Measurements from ENCODE around the gene ARHGEF5.

DNA sequence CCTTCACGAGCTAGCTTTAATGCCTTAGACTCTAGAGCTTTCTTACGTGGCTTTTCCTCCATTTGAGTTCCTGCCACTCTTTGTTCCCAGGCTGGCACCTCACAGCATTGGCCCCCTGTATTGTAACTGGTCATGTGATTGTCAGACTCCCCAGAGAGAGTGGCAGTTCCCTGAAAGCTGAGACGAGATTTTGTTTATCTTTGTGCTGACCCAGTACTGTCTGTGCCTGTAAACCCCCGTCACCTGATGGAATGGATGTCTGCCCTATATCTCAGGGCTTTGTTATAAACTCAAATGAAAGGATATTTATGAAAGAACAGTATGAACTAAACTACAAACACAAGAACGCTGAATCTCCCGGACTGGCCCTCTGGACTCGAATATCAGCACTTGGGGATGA, 35.3 kb downstream of the ARHGEF5 start:
- no peak for TF ChIP-seq EZH2 (IDR thresholded peaks at IDR 0.05; ENCODE audit: borderline replicate concordance)
- TF ChIP-seq, protein P1, sequence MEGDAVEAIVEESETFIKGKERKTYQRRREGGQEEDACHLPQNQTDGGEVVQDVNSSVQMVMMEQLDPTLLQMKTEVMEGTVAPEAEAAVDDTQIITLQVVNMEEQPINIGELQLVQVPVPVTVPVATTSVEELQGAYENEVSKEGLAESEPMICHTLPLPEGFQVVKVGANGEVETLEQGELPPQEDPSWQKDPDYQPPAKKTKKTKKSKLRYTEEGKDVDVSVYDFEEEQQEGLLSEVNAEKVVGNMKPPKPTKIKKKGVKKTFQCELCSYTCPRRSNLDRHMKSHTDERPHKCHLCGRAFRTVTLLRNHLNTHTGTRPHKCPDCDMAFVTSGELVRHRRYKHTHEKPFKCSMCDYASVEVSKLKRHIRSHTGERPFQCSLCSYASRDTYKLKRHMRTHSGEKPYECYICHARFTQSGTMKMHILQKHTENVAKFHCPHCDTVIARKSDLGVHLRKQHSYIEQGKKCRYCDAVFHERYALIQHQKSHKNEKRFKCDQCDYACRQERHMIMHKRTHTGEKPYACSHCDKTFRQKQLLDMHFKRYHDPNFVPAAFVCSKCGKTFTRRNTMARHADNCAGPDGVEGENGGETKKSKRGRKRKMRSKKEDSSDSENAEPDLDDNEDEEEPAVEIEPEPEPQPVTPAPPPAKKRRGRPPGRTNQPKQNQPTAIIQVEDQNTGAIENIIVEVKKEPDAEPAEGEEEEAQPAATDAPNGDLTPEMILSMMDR (IDR thresholded peaks at IDR 0.05; ENCODE audit: poor library complexity), result no peak
